Adrenal gland (tissue), 5 donors: ENCODE results near the gene ADH7.

Source experiments
- POLR2A ChIP-seq, 2 donors: fragments of 450-650 bp; IDR thresholded peaks; one replicate each; pipeline ENCODE4 v1.6.1; 2017; ENCODE audit warnings: antibody characterized with exemption in 2 of 2, mild to moderate bottlenecking in 2 of 2, moderate library complexity in 1 of 2
- TF ChIP-seq, protein P1 (sequence below), 6 experiments: fragments of 450-650 bp in 4 of 6; fragments of 200-600 bp in 2 of 6; sonication (generic) in 1 of 6; IDR thresholded peaks; 1 replicate in 5 of 6; 2 replicates in 1 of 6; pipeline versions ENCODE4 v1.5.1 to v1.8.0; 2016 to 2021; ENCODE audit warnings: antibody characterized with exemption in 6 of 6, mild to moderate bottlenecking in 2 of 6, moderate library complexity in 1 of 6
- donor health status: DM: no; HTN: no; CAD: no.

- TF ChIP-seq, protein P1, sequence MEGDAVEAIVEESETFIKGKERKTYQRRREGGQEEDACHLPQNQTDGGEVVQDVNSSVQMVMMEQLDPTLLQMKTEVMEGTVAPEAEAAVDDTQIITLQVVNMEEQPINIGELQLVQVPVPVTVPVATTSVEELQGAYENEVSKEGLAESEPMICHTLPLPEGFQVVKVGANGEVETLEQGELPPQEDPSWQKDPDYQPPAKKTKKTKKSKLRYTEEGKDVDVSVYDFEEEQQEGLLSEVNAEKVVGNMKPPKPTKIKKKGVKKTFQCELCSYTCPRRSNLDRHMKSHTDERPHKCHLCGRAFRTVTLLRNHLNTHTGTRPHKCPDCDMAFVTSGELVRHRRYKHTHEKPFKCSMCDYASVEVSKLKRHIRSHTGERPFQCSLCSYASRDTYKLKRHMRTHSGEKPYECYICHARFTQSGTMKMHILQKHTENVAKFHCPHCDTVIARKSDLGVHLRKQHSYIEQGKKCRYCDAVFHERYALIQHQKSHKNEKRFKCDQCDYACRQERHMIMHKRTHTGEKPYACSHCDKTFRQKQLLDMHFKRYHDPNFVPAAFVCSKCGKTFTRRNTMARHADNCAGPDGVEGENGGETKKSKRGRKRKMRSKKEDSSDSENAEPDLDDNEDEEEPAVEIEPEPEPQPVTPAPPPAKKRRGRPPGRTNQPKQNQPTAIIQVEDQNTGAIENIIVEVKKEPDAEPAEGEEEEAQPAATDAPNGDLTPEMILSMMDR (IDR thresholded peaks at IDR 0.05) = no peak
- TF ChIP-seq POLR2A (IDR thresholded peaks at IDR 0.05) = no peak
Measured at GRCh38 chr4:99473131-99473530, 38.0 kb upstream of the ADH7 start.
